Fibroblast of pulmonary artery (primary cell): ENCODE results near the gene TSGA10.
A peak's percentile ranks its signal among the peaks of the same experiment; 100 is the strongest.

Experiments used
- DNase-seq: peaks from one replicate; pipeline ENCODE4 v3.0.0-alpha.2; 2010; ENCODE audit warnings: low read depth
- H3K4me3 ChIP-seq: replicated peaks from 2 replicates; pipeline ENCODE4 v1.5.1; 2011; ENCODE audit warnings: low read depth, mild to moderate bottlenecking, control low read depth, low read length, moderate library complexity
- TF ChIP-seq, protein P1 (sequence below): IDR thresholded peaks from 2 replicates; pipeline ENCODE4 v1.5.1; 2011; ENCODE audit warnings: mild to moderate bottlenecking, control low read depth, low read length, inconsistent platforms; ENCODE audit errors: missing control alignments

The TSGA10 gene

DNA sequence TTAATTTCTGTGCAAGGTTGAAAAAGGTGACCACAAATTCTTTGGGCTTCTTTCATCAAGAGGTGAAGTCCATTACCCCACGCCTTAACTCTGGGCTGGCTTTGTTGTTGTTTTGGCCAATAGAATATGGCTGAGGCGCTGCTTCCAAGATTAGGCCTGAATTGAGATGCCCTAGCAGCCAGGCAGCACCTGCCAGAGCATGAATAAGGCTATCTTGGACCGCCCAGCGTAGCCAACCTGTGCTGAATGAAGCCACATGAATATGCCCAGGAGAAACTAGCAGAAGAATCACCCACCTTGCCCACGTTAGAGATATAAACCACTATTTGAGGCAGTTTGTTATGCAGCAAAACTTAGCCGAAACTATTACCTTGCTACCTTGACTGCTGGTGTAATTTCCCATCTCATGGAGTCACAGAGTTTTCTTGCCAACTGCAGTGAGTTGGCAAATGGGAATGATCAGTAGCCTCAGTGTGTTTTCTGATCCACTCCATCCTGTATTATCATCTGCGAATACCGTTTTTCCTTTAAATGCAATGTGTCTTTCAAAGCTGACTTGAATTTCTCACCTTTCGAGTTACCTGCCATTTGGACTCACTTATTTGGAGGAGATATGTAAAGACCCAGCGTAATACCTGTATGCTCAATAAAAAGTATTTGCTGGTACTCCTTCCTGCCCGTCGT lies 679 bp downstream of the TSGA10 start:
- H3K4me3 ChIP-seq = peak overlapping the region; percentile 64
- TF ChIP-seq, protein P1, sequence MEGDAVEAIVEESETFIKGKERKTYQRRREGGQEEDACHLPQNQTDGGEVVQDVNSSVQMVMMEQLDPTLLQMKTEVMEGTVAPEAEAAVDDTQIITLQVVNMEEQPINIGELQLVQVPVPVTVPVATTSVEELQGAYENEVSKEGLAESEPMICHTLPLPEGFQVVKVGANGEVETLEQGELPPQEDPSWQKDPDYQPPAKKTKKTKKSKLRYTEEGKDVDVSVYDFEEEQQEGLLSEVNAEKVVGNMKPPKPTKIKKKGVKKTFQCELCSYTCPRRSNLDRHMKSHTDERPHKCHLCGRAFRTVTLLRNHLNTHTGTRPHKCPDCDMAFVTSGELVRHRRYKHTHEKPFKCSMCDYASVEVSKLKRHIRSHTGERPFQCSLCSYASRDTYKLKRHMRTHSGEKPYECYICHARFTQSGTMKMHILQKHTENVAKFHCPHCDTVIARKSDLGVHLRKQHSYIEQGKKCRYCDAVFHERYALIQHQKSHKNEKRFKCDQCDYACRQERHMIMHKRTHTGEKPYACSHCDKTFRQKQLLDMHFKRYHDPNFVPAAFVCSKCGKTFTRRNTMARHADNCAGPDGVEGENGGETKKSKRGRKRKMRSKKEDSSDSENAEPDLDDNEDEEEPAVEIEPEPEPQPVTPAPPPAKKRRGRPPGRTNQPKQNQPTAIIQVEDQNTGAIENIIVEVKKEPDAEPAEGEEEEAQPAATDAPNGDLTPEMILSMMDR = no peak
- peak; percentile 14 for DNase-seq

DNA sequence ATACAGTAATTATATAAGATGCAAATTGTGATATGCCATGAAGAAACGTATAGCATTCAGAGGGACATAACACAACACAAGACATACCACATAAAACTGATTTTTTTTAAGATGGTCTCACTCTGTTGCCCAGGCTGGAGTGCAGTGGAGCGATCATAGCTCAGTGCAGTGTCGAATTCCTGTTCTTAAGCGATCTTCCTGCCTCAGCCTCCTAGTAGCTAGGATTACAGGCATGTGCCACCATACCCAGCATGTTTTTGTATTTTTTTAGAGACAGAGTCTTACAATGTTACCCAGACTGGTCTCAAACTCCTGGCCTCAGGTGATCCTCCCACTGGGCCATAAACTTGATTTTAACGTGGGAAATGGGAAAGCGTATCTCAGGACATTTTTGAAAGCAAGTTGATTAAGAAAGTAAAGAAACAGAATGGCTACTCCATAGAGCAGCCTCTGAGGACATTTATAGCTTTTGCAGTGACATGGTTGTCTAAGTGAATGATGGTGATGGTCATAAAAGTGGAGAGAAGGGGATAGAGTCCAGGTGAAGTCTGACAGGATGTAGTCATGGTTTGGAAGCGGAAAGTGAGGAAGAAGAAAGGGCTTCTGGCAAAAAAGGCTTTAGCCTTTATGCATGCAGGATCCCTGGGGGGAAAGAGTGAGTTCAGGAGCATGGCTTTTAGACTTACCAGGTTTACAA lies 2.4 kb downstream of the TSGA10 start:
- TF ChIP-seq, protein P1 = no peak
- no peak overlapping the region for H3K4me3 ChIP-seq
- no peak for DNase-seq

DNA sequence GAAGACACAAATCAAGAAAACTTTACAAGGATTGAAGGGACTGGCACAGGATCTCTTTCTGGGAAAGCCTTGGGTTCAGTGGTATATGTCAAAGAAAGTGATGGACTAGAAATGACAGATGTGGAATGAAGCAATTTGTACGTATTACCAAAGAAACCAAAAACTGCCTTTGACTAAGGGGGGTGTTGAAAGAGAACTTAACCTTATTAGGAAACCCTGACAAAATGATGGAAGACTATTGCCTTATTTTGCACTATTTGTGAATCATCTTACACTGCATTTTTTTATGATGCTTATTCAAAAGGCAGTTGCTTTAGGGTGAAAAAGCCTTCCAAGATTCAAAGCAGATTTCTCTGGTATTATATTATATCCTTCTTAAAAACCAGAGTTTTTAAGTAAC lies 4.0 kb downstream of the TSGA10 start:
- H3K4me3 ChIP-seq = no peak overlapping the region
- TF ChIP-seq, protein P1 = no peak
- DNase-seq = peak; percentile 12

DNA sequence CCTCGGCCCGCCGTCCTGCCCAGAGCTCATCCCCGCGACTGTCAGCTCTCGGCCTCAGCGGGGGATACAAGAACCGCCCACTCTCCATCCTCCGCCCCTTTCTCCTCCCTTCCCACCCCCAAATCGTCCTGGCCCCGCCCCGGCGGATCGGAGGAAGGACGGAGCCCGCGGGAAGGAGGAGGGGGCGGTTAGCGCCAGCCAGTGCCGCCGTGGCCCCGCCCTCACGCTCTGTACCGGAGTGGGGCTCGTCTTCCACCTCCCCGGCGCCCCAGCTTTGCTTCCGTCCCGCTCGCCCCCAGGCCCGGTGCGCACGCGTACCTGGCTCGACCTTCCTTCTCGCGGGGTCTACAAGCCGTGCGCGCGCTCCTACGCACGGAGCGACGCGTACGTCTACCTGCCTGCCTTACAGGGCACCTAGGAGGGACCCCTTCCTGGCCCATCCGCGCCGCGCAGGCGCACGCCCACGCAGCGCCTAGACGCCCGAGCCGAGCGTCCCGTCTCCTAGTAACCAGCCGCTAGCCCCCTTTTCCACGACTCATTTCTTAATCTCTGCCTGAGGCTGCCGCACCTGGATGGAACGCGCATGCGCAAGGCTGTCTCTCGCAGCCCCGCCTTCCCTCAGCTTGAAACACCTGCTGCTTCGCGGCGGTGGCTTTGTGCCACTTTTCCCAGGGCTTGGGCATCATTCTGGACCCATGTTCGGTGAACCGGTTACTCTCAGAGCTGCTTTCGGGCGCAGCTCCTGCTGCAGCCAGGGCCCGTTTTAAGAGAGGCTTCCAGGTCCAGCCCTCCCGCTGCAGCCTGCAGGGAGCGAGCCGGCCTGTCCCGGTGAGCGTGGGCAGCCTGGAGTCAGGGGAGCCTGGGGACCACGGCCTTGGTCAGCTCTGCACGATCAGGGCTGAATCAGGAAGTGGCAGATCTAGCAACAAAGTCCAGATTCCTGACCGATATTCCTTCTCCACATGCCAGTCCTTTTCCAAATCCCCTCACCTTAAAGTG lies 13.3 kb downstream of the TSGA10 start, which contains the start of gene C2orf15:
C2orf15 (plus strand) TSS at position 598 of the 999 bp plus-strand sequence. CDS start 8,852 bp downstream, outside the sequence.
- TF ChIP-seq, protein P1 = no peak
- H3K4me3 ChIP-seq = peak within 1 kb of the TSS; percentile 79
- DNase-seq = peak; percentile 81

DNA sequence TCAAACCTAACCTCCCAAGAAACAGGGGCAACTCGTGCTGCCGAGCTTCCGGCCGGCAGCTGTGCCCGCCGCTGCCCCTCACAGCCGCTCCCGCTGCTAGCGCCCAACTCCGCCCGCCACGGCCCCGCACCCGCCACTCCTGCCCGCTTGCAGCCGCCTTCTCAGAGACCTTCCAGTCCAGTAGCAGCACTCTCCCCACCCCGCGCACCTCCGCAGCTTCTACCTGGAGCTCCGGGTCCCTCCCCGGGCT lies 14.0 kb downstream of the TSGA10 start:
- peak overlapping the region; percentile 79 for H3K4me3 ChIP-seq
- no peak for DNase-seq
- TF ChIP-seq, protein P1 = no peak

DNA sequence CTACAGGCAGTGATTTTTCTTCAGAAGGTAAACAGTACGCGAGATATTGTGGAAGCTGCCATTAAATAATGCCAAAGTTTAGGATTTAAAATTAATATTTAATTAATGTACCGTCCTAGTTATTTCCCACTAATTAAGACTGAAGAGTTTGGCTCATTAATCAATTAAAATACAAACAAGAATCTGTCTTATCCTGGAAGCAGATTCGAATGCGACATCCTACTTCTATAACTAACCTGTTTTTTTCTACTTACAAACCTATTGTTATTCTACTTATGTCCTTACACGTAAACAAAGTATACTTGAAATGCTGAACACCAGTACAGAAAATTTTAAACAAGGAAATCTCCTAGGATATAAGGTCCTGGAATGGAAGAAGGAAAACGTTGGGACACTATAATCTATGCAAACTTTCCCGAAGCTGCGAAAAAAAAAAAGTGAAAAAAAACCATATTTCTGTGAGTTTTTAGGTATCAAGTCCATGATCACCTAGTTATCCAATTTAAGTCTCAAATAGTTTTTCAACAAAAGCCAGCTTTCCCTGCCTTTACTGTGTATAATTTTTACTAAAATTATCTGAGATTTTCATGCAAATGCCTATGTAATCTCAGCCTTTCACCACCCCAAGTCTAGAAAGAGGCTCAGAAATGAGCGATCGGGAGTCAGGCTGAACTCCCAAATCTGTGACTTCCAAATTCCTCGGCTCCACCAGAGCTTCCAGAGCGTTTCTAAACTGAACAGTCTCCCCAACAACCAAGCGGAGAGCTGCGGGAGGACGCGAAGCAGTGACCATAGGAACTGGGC lies 14.5 kb downstream of the TSGA10 start:
- peak overlapping the region; percentile 79 for H3K4me3 ChIP-seq
- peak; percentile 22 for DNase-seq
- TF ChIP-seq, protein P1 = no peak
